ENCODE data around the gene EIF1AY. TPM values are rescaled to one million over a fixed set of nuclear protein-coding genes. Genes with fewer than 3 reads are reported as not detected.

The EIF1AY gene, protein sequence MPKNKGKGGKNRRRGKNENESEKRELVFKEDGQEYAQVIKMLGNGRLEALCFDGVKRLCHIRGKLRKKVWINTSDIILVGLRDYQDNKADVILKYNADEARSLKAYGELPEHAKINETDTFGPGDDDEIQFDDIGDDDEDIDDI
- total RNA-seq: 33.2 TPM in 1 of 2 replicates, not detected in the other

DNA sequence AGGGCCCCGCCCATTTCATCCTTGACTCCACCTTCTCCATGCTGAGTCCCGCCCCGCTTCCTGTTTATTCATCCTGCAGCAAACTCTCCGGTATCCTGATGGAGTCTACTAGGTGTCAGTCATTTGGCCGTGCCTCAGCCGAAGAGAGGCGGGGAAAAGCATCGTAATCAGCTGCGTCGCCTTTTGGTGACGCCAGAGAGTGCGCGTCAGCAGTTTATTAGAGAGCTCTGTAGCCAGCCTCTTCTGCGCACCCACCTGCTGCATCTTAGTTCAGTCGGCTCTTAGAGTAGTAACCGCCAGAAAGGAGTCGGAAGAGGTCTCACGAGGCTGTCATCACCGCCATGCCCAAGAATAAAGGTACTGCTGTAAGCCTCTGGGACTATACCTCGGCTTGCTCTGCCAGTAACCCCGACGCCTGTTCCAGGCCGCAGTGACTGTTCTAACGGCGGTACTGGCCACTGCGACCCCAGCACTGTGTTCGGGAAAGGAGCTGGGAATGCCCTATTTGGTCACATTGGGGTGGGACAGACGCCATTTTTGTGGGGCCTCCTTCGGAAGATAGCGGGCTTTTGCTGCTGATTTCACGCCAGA lies at the start of gene EIF1AY:
TSS of gene EIF1AY (plus strand) at position 246 of the 591 bp plus-strand sequence. CDS start at position 342, 96 bp downstream.

Small RNAs within 50 kb of the gene (small RNA-seq; reads per million reads assigned to genes)
- not detected for gene KDM5DP1

Other genes starting within 250 kb of the EIF1AY start
- gene RPS4Y2, start 180.3 kb downstream of the EIF1AY start, total RNA-seq: not detected in 2 replicates

All from thoracic aorta endothelial cell (primary cell).